Measurements from ENCODE around the gene LHX6. TPM values are rescaled to one million over a fixed set of nuclear protein-coding genes. Genes with fewer than 3 reads are reported as not detected.

The LHX6 gene
- total RNA-seq, 1 experiment from 2014 or later: 1.5 TPM

DNA sequence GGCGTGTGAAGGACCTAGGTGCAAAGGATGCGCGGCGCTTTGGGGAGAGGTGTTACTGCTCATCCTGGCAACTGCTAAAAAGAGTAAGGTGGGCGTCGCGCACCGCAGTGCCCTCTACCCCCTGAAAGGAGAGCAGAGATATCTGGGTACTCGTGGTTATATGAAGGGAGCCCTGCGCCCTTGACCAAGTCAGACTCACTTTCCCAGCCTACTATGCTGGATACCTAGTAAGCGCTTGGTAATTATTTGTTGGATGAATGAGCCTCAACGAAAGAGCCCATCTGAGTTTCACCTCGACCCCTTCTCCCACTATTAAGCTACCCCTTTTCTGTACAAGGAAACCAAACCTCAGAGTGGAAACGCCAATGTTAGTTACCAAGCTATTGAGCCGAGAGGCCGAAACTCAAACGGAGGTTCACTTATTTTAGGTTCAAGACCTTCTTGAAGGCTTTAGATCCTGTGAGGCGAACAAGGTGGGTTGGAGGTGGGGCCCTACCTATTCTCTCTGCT is 8.0 kb downstream of the LHX6 start:
- H3K4me3 Mint-ChIP-seq: peak overlapping the region; percentile 64
- TF ChIP-seq RELA (CRISPR knock-in tag; IDR thresholded peaks at IDR 0.05; ENCODE audit: borderline replicate concordance) (no peak), ATF1 (CRISPR knock-in tag; IDR thresholded peaks at IDR 0.05) (no peak), KAT7 (CRISPR knock-in tag; IDR thresholded peaks at IDR 0.05; ENCODE audit: borderline replicate concordance) (no peak), OVOL2 (CRISPR knock-in tag; IDR thresholded peaks at IDR 0.05; ENCODE audit: borderline replicate concordance) (no peak), ZNF138 (CRISPR knock-in tag; conservative IDR thresholded peaks at IDR 0.05) (no peak), PRRX2 (CRISPR knock-in tag; IDR thresholded peaks at IDR 0.05) (no peak), TEAD4 (CRISPR knock-in tag; IDR thresholded peaks at IDR 0.05) (no peak), FOXK1 (CRISPR knock-in tag; IDR thresholded peaks at IDR 0.05) (no peak), CREB1 (CRISPR knock-in tag; IDR thresholded peaks at IDR 0.05) (no peak)
- TF ChIP-seq, protein P1, sequence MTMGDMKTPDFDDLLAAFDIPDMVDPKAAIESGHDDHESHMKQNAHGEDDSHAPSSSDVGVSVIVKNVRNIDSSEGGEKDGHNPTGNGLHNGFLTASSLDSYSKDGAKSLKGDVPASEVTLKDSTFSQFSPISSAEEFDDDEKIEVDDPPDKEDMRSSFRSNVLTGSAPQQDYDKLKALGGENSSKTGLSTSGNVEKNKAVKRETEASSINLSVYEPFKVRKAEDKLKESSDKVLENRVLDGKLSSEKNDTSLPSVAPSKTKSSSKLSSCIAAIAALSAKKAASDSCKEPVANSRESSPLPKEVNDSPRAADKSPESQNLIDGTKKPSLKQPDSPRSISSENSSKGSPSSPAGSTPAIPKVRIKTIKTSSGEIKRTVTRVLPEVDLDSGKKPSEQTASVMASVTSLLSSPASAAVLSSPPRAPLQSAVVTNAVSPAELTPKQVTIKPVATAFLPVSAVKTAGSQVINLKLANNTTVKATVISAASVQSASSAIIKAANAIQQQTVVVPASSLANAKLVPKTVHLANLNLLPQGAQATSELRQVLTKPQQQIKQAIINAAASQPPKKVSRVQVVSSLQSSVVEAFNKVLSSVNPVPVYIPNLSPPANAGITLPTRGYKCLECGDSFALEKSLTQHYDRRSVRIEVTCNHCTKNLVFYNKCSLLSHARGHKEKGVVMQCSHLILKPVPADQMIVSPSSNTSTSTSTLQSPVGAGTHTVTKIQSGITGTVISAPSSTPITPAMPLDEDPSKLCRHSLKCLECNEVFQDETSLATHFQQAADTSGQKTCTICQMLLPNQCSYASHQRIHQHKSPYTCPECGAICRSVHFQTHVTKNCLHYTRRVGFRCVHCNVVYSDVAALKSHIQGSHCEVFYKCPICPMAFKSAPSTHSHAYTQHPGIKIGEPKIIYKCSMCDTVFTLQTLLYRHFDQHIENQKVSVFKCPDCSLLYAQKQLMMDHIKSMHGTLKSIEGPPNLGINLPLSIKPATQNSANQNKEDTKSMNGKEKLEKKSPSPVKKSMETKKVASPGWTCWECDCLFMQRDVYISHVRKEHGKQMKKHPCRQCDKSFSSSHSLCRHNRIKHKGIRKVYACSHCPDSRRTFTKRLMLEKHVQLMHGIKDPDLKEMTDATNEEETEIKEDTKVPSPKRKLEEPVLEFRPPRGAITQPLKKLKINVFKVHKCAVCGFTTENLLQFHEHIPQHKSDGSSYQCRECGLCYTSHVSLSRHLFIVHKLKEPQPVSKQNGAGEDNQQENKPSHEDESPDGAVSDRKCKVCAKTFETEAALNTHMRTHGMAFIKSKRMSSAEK (CRISPR knock-in tag; IDR thresholded peaks at IDR 0.05; ENCODE audit: borderline replicate concordance): no peak
- TF ChIP-seq, protein P2, sequence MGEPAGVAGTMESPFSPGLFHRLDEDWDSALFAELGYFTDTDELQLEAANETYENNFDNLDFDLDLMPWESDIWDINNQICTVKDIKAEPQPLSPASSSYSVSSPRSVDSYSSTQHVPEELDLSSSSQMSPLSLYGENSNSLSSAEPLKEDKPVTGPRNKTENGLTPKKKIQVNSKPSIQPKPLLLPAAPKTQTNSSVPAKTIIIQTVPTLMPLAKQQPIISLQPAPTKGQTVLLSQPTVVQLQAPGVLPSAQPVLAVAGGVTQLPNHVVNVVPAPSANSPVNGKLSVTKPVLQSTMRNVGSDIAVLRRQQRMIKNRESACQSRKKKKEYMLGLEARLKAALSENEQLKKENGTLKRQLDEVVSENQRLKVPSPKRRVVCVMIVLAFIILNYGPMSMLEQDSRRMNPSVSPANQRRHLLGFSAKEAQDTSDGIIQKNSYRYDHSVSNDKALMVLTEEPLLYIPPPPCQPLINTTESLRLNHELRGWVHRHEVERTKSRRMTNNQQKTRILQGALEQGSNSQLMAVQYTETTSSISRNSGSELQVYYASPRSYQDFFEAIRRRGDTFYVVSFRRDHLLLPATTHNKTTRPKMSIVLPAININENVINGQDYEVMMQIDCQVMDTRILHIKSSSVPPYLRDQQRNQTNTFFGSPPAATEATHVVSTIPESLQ (CRISPR knock-in tag; IDR thresholded peaks at IDR 0.05): no peak
- TF ChIP-seq, protein P3, sequence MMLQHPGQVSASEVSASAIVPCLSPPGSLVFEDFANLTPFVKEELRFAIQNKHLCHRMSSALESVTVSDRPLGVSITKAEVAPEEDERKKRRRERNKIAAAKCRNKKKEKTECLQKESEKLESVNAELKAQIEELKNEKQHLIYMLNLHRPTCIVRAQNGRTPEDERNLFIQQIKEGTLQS (CRISPR knock-in tag; conservative IDR thresholded peaks at IDR 0.05): no peak
- TF ChIP-seq, protein P4, sequence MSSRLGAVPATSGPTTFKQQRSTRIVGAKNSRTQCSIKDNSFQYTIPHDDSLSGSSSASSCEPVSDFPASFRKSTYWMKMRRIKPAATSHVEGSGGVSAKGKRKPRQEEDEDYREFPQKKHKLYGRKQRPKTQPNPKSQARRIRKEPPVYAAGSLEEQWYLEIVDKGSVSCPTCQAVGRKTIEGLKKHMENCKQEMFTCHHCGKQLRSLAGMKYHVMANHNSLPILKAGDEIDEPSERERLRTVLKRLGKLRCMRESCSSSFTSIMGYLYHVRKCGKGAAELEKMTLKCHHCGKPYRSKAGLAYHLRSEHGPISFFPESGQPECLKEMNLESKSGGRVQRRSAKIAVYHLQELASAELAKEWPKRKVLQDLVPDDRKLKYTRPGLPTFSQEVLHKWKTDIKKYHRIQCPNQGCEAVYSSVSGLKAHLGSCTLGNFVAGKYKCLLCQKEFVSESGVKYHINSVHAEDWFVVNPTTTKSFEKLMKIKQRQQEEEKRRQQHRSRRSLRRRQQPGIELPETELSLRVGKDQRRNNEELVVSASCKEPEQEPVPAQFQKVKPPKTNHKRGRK (CRISPR knock-in tag; IDR thresholded peaks at IDR 0.05; ENCODE audit: borderline replicate concordance): no peak
- peaks cover 7% of the 10 kb centered on the region; the same call in 1 of the 2 replicates for H3K36me3 Mint-ChIP-seq
- H3K27me3 Mint-ChIP-seq (ENCODE audit: low read depth): peaks cover 100% of the 10 kb centered on the region
- DNase-seq (ENCODE audit: low spot score) (no peak), ATAC-seq (no peak)
- ChIA-PET CTCF (interaction anchor here (1.0 to 3.0 kb wide), 9 partner anchors 44 to 136 kb away, joined by 3 to 15 read pairs (median 4); partner anchors contain the start of genes MRRF and RBM18), POLR2A (no interaction called here)
- H3K4me1 Mint-ChIP-seq: peaks cover 56% of the 10 kb centered on the region
- no peaks in the 10 kb centered on the region for H3K9me3 Mint-ChIP-seq
- no peak overlapping the region for H3K27ac Mint-ChIP-seq

DNA sequence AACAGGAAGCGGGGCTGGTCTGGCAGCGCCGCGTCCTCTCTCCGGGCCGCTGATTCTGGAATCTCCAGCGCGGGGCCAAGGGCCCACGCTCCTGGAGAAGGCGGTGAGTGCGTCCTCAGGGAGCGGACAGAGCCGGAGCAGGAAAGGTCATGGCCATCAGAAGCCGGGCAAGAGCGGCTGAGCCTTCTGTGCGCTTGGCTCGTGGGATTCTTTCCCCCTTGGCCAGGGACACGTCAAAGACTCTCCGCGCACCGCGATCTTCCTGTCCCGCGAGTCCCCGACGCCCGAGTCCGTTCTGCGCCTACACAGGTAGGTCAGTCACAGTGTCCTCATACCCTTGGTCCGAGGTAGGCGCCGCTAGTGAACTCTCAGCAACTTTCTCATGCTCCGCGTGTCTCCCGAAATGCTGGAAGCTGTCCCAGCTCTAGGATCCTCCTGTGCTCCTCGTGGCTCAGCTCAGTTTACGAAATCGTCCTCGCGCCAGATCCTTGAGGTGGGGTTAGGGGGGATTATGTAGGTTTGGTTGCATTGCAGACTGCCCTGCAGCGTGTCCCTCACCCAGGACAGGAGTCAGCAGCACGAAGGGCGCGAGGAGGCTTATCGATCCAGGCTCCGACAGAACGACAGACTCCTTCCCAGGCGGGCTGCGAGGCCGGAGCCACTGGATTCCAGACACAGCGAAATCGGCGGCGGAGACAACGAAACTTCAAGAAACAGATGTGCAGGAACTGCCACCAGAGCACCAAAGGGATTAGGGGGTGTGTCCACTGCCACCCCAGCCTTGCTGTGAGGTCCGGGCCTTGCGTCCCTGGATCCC is 8.7 kb downstream of the LHX6 start:
- H3K27me3 Mint-ChIP-seq (ENCODE audit: low read depth): peaks cover 100% of the 10 kb centered on the region
- DNase-seq (ENCODE audit: low spot score): peak; percentile 34
- H3K36me3 Mint-ChIP-seq: peaks cover 7% of the 10 kb centered on the region; the same call in 1 of the 2 replicates
- H3K27ac Mint-ChIP-seq: no peak overlapping the region
- H3K9me3 Mint-ChIP-seq: no peaks in the 10 kb centered on the region
- ATAC-seq: peak; percentile 2
- peak overlapping the region; percentile 64 for H3K4me3 Mint-ChIP-seq
- H3K4me1 Mint-ChIP-seq: peaks cover 52% of the 10 kb centered on the region
- ChIA-PET POLR2A (no interaction called here), CTCF (interaction anchor here (1.0 to 1.1 kb wide), 2 partner anchors 92 to 95 kb away, joined by 3 to 4 read pairs; no protein-coding TSS in a partner anchor)
- TF ChIP-seq ZNF121 (CRISPR knock-in tag; IDR thresholded peaks at IDR 0.05): no peak
- TF ChIP-seq RORB (CRISPR knock-in tag; IDR thresholded peaks at IDR 0.05): no peak
- TF ChIP-seq TEAD1 (CRISPR knock-in tag; IDR thresholded peaks at IDR 0.05): no peak
- no peak for TF ChIP-seq FOXJ3 (CRISPR knock-in tag; IDR thresholded peaks at IDR 0.05; ENCODE audit: borderline replicate concordance)
- no peak for TF ChIP-seq RELA (CRISPR knock-in tag; IDR thresholded peaks at IDR 0.05; ENCODE audit: borderline replicate concordance)
- no peak for TF ChIP-seq ZNF232 (CRISPR knock-in tag; IDR thresholded peaks at IDR 0.05)
- TF ChIP-seq, protein P5, sequence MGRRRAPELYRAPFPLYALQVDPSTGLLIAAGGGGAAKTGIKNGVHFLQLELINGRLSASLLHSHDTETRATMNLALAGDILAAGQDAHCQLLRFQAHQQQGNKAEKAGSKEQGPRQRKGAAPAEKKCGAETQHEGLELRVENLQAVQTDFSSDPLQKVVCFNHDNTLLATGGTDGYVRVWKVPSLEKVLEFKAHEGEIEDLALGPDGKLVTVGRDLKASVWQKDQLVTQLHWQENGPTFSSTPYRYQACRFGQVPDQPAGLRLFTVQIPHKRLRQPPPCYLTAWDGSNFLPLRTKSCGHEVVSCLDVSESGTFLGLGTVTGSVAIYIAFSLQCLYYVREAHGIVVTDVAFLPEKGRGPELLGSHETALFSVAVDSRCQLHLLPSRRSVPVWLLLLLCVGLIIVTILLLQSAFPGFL (CRISPR knock-in tag; IDR thresholded peaks at IDR 0.05; ENCODE audit: borderline replicate concordance): no peak
- TF ChIP-seq, protein P6, sequence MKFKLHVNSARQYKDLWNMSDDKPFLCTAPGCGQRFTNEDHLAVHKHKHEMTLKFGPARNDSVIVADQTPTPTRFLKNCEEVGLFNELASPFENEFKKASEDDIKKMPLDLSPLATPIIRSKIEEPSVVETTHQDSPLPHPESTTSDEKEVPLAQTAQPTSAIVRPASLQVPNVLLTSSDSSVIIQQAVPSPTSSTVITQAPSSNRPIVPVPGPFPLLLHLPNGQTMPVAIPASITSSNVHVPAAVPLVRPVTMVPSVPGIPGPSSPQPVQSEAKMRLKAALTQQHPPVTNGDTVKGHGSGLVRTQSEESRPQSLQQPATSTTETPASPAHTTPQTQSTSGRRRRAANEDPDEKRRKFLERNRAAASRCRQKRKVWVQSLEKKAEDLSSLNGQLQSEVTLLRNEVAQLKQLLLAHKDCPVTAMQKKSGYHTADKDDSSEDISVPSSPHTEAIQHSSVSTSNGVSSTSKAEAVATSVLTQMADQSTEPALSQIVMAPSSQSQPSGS (CRISPR knock-in tag; IDR thresholded peaks at IDR 0.05; ENCODE audit: borderline replicate concordance, low read depth): no peak
- no peak for TF ChIP-seq HMGA2 (CRISPR knock-in tag; IDR thresholded peaks at IDR 0.05)
- TF ChIP-seq FOXK1 (CRISPR knock-in tag; IDR thresholded peaks at IDR 0.05): no peak
- TF ChIP-seq, protein P7, sequence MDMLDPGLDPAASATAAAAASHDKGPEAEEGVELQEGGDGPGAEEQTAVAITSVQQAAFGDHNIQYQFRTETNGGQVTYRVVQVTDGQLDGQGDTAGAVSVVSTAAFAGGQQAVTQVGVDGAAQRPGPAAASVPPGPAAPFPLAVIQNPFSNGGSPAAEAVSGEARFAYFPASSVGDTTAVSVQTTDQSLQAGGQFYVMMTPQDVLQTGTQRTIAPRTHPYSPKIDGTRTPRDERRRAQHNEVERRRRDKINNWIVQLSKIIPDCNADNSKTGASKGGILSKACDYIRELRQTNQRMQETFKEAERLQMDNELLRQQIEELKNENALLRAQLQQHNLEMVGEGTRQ (CRISPR knock-in tag; IDR thresholded peaks at IDR 0.05): no peak

Data from WTC11 (cell line).